Skeletal muscle tissue (tissue), 3 donors: ENCODE results near the gene LOC101059915.

Experiments
- H3K27ac ChIP-seq: one replicate; pipeline ENCODE4 v1.7.0; 2013; ENCODE audit warnings: mild to moderate bottlenecking, low read depth, low read length, inconsistent platforms
- H3K27me3 ChIP-seq, 3 donors: one replicate each; pipeline ENCODE4 v1.7.0; 2013; ENCODE audit warnings: low read length in 3 of 3; ENCODE audit not compliant: control insufficient read depth in 3 of 3, insufficient read depth in 3 of 3
- H3K36me3 ChIP-seq, 3 donors: one replicate each; pipeline ENCODE4 v1.7.0; 2013; ENCODE audit warnings: low read length in 3 of 3; ENCODE audit not compliant: control insufficient read depth in 3 of 3, insufficient read depth in 3 of 3
- H3K4me1 ChIP-seq, 3 donors: one replicate each; pipeline ENCODE4 v1.7.0; 2013; ENCODE audit warnings: low read length in 3 of 3, mild to moderate bottlenecking in 3 of 3; ENCODE audit not compliant: control insufficient read depth in 3 of 3, insufficient read depth in 3 of 3
- H3K4me3 ChIP-seq, 3 donors: one replicate each; pipeline ENCODE4 v1.7.0; 2013; ENCODE audit warnings: low read length in 3 of 3
- H3K9ac ChIP-seq, 3 donors: one replicate each; pipeline ENCODE4 v1.7.0; 2013; ENCODE audit warnings: low read length in 3 of 3, mild to moderate bottlenecking in 3 of 3, moderate library complexity in 2 of 3, low read depth in 1 of 3
- H3K9me3 ChIP-seq, 3 donors: one replicate each; pipeline ENCODE4 v1.7.0; 2013; ENCODE audit warnings: low read length in 3 of 3; ENCODE audit not compliant: control insufficient read depth in 3 of 3
- donor health status: Osteomylitis.

The LOC101059915 gene

DNA sequence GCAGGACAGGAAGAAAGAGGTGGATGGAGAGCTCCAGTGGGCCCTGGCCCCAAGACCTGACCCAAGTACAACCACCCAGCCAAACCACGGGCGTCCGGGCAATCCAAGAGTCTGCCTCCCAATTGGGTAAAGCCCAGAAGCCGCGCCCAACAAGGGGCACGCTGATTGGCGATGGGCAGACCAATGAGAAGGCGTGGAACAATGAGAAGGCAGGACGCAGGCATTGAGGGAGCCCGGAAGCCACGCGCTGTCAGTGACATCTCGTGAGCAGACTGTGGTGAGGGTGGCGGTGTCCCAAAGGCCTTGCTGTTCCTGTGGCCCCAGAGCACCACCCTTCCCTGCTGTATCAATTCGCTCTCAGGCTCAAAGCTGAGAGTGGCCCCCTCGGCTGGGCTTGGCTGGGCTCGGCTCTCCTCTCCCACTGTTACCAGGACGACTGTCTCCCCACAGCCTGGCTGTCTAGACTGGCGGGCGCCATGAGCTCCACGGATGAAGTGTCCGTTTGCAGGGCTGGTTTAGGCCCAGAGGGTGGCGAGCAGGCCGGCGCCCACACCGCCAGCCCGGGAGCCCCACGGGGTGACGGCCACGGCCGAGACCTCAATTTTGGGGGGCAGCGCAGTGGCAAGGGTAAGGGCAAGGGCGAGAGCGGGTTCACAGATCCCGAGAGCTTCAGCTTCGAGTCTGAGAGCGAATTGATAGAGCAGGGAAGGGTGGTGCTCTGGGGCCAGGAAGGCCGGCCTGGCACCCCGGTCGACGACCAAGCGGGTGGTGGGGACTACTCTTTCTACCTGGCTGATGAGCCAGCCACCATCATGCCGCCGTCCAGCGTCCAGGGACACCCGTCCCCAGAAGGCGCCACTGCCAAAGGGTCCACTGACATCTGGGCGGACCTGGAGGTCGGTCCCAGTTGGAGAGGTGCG lies at the start of gene LOC101059915:
TSS of gene LOC101059915 (plus strand) at position 219 of the 920 bp plus-strand sequence.
- Histone ChIP-seq H3K27ac (no peak within 1 kb of the TSS), H3K4me1 (no peaks in the 10 kb centered on the region), H3K4me3 (no peak within 1 kb of the TSS), H3K36me3 (no peaks in the 10 kb centered on the region), H3K9me3 (no peaks in the 10 kb centered on the region), H3K27me3 (peaks cover 0 to 5% (median 2%) of the 10 kb centered on the region in 3 donors), H3K9ac (no peak within 1 kb of the TSS)

GRCh38 chrX:71617742-71618141 lies 49.6 kb upstream of the LOC101059915 start:
- H3K4me1 ChIP-seq: peaks cover 5 to 23% (median 6%) of the 10 kb centered on the region in 3 donors
- peaks cover 1 to 14% (median 8%) of the 10 kb centered on the region in 3 donors for H3K36me3 ChIP-seq
- no peaks in the 10 kb centered on the region for H3K9me3 ChIP-seq
- H3K9ac ChIP-seq: no peak overlapping the region
- no peak overlapping the region for H3K4me3 ChIP-seq
- H3K27ac ChIP-seq: no peak overlapping the region
- no peaks in the 10 kb centered on the region for H3K27me3 ChIP-seq

- Histone ChIP-seq H3K4me1 (peaks cover 9 to 29% (median 12%) of the 10 kb centered on the region in 3 donors), H3K27me3 (no peaks in the 10 kb centered on the region), H3K9me3 (no peaks in the 10 kb centered on the region), H3K4me3 (no peak within 1 kb of the TSS), H3K9ac (no peak within 1 kb of the TSS), H3K36me3 (peaks cover 0 to 9% (median 5%) of the 10 kb centered on the region in 3 donors), H3K27ac (no peak within 1 kb of the TSS)
These were observed 49.0 kb upstream of the LOC101059915 start, which contains the start of gene CXCR3 for GRCh38 chrX:71618303-71618721. CXCR3 (minus strand) TSS chrX:71618511; CDS start chrX:71618449, 62 bp downstream.

- Histone ChIP-seq H3K36me3 (peaks cover 0 to 4% (median under 1%) of the 10 kb centered on the region in 3 donors), H3K9ac (no peak overlapping the region), H3K9me3 (no peaks in the 10 kb centered on the region), H3K27me3 (no peaks in the 10 kb centered on the region), H3K27ac (no peak overlapping the region), H3K4me3 (no peak overlapping the region), H3K4me1 (peaks cover 14 to 34% (median 16%) of the 10 kb centered on the region in 3 donors)
These were observed 48.6 kb upstream of the LOC101059915 start for GRCh38 chrX:71618787-71619186.

DNA sequence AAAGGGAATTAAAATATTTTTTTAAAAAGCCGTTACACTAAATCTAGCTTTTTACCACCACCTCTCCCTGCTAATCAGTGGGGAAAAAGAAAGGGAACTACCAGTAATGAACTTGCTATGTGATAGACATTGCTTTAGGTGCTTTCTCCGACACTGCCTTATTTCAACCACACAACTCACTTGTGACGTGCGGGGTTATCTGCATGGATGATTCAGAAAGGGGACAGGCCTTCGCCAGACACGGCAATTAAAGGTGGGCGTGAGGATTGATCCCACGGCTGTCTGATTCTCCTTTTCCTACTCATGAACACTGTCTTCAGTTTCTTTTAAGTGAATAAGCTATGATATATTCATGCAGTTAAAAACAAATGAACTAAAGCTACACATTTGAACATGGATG lies 48.2 kb upstream of the LOC101059915 start:
- Histone ChIP-seq H3K27ac (no peak overlapping the region), H3K4me3 (no peak overlapping the region), H3K9me3 (no peaks in the 10 kb centered on the region), H3K27me3 (no peaks in the 10 kb centered on the region), H3K36me3 (peaks cover 0 to 4% (median 0%) of the 10 kb centered on the region in 3 donors), H3K9ac (no peak overlapping the region), H3K4me1 (peaks cover 15 to 34% (median 17%) of the 10 kb centered on the region in 3 donors)

GRCh38 chrX:71619986-71620385 lies 47.4 kb upstream of the LOC101059915 start:
- Histone ChIP-seq H3K36me3 (peaks cover 0 to 3% (median 0%) of the 10 kb centered on the region in 3 donors), H3K4me3 (no peak overlapping the region), H3K27ac (no peak overlapping the region), H3K9ac (no peak overlapping the region), H3K4me1 (peaks cover 15 to 34% (median 17%) of the 10 kb centered on the region in 3 donors), H3K27me3 (no peaks in the 10 kb centered on the region), H3K9me3 (no peaks in the 10 kb centered on the region)

DNA sequence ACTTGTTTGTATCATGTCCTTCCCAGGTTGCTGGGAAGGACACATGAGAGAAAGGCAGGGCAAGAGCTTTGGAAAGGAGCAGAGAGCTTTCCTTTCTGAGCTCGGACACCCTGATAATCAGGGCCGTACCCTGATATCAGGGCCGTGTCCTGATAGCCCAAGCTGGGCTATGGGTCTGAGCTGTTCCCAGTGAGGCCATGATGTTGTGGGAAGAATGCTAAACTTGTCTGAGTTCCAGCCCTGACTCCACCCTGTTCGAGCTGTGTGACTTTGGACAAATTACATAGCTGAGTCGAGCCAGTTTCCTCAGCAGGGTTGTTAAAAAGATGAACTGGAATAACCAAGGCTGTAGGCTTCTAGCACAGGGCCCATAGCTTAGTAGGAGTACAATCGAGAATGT lies 45.7 kb upstream of the LOC101059915 start:
- no peaks in the 10 kb centered on the region for H3K36me3 ChIP-seq
- H3K4me3 ChIP-seq: no peak overlapping the region
- no peak overlapping the region for H3K27ac ChIP-seq
- peaks cover 15 to 34% (median 17%) of the 10 kb centered on the region in 3 donors for H3K4me1 ChIP-seq
- H3K9me3 ChIP-seq: no peaks in the 10 kb centered on the region
- H3K9ac ChIP-seq: no peak overlapping the region
- no peaks in the 10 kb centered on the region for H3K27me3 ChIP-seq

- H3K9me3 ChIP-seq: no peaks in the 10 kb centered on the region
- H3K4me3 ChIP-seq: no peak overlapping the region
- peaks cover 15 to 34% (median 17%) of the 10 kb centered on the region in 3 donors for H3K4me1 ChIP-seq
- no peaks in the 10 kb centered on the region for H3K27me3 ChIP-seq
- H3K9ac ChIP-seq: peak overlapping the region in 2 of 3 donors; percentile 6 to 50
- H3K36me3 ChIP-seq: no peaks in the 10 kb centered on the region
- H3K27ac ChIP-seq: peak overlapping the region; percentile 71
These were observed 45.2 kb upstream of the LOC101059915 start for GRCh38 chrX:71622032-71622575.

GRCh38 chrX:71622576-71623450 lies 44.5 kb upstream of the LOC101059915 start:
- H3K4me1 ChIP-seq: peaks cover 15 to 30% (median 17%) of the 10 kb centered on the region in 3 donors
- H3K9me3 ChIP-seq: no peaks in the 10 kb centered on the region
- peak overlapping the region; percentile 71 for H3K27ac ChIP-seq
- peak overlapping the region; percentile 6 to 68 (median 43) for H3K9ac ChIP-seq
- H3K36me3 ChIP-seq: no peaks in the 10 kb centered on the region
- H3K27me3 ChIP-seq: no peaks in the 10 kb centered on the region
- H3K4me3 ChIP-seq: no peak overlapping the region
